ENCODE measurements around the gene TIGD7. TPM values are rescaled to one million over a fixed set of nuclear protein-coding genes. Genes with fewer than 3 reads are reported as not detected.

Gene TIGD7
- total and polyA plus RNA-seq, 2 of the 8 experiments (the other 6 are each of a cell fraction or from before 2014, with no cell fraction given): 3.0 to 8.9 TPM

GRCh38 chr16:3283543-3284447 lies 21.4 kb downstream of the TIGD7 start (continued):
- TF ChIP-seq HDAC2 (IDR thresholded peaks at IDR 0.05; ENCODE audit: borderline replicate concordance in 1 of 2, low read depth in 2 of 2, low read length in 2 of 2): 0 out of 4 replicates have a peak, but pooled peaks of 1 of the 2 experiments have one; percentile 66
- no peak for TF ChIP-seq BRCA1 (IDR thresholded peaks at IDR 0.05; ENCODE audit: low read depth, low read length)
- TF ChIP-seq GTF2F1 (IDR thresholded peaks at IDR 0.05; ENCODE audit: borderline replicate concordance, low read depth, low read length): no peak
- TF ChIP-seq CHD2 (IDR thresholded peaks at IDR 0.05; ENCODE audit: low read length): no peak
- no peak for TF ChIP-seq POLR2A (IDR thresholded peaks at IDR 0.05; ENCODE audit: control extremely low read depth in 1 of 2, low read depth in 2 of 2, low read length in 2 of 2)
- TF ChIP-seq SUZ12 (IDR thresholded peaks at IDR 0.05; ENCODE audit: low read length): no peak
- no peak for TF ChIP-seq TBP (IDR thresholded peaks at IDR 0.05; ENCODE audit: low read depth, low read length)
- no peak for TF ChIP-seq GABPA (IDR thresholded peaks at IDR 0.05; ENCODE audit: borderline replicate concordance, insufficient read depth, low read length)
- no peak for TF ChIP-seq CEBPB (IDR thresholded peaks at IDR 0.05; ENCODE audit: low read depth, low read length)
- no peak for TF ChIP-seq JUND (IDR thresholded peaks at IDR 0.05; ENCODE audit: low read length)
- no peak for TF ChIP-seq EGR1 (IDR thresholded peaks at IDR 0.05; ENCODE audit: borderline replicate concordance, low read depth, low read length)
- TF ChIP-seq SAP30 (IDR thresholded peaks at IDR 0.05; ENCODE audit: insufficient read depth, insufficient replicate concordance, low read length): peak; percentile 39
- no peak for TF ChIP-seq SRF (IDR thresholded peaks at IDR 0.05; ENCODE audit: low read depth, low read length)
- 0 out of 2 replicates have a peak, but pooled peaks have one; percentile 3 for TF ChIP-seq KDM5A (IDR thresholded peaks at IDR 0.05; ENCODE audit: low read length)
- TF ChIP-seq PHF8 (conservative IDR thresholded peaks at IDR 0.05; ENCODE audit: low read depth, low read length): peak; percentile 84; the same call in 1 of the 2 replicates
- no peak for TF ChIP-seq ATF3 (IDR thresholded peaks at IDR 0.05; ENCODE audit: insufficient read depth, low read depth, low read length)
- TF ChIP-seq USF2 (IDR thresholded peaks at IDR 0.05; ENCODE audit: low read length): no peak
- no peak for TF ChIP-seq SIX5 (IDR thresholded peaks at IDR 0.05; ENCODE audit: low read depth, low read length)
